HUES6 (cell line): ENCODE data around the gene ARHGEF16.

Source experiments
- H3K27ac ChIP-seq: 2 replicates; pipeline ENCODE4 v1.7.0; 2013; ENCODE audit warnings: low read depth, mild to moderate bottlenecking, low read length, inconsistent platforms
- H3K27me3 ChIP-seq: 2 replicates; pipeline ENCODE4 v1.6.1; 2013; ENCODE audit warnings: low read length; ENCODE audit not compliant: control insufficient read depth, insufficient read depth
- H3K36me3 ChIP-seq: 2 replicates; pipeline ENCODE4 v1.6.1; 2013; ENCODE audit warnings: low read length; ENCODE audit not compliant: control insufficient read depth, insufficient read depth
- H3K4me1 ChIP-seq: 2 replicates; pipeline ENCODE4 v1.6.1; 2013; ENCODE audit warnings: low read length; ENCODE audit not compliant: control insufficient read depth, insufficient read depth
- H3K4me3 ChIP-seq: 2 replicates; pipeline ENCODE4 v1.5.1; 2013; ENCODE audit warnings: low read depth, low read length
- H3K9ac ChIP-seq: one replicate; pipeline ENCODE4 v1.6.1; 2013; ENCODE audit warnings: mild to moderate bottlenecking, low read length
- H3K9me3 ChIP-seq: 2 replicates; pipeline ENCODE4 v1.6.1; 2013; ENCODE audit warnings: low read depth, low read length; ENCODE audit not compliant: control insufficient read depth, insufficient read depth

The ARHGEF16 gene

GRCh38 chr1:3423896-3424611 is 30.4 kb upstream of the ARHGEF16 start:
- Histone ChIP-seq H3K27me3 (no peaks in the 10 kb centered on the region; the same call in 1 of the 2 replicates), H3K9ac (no peak overlapping the region), H3K4me1 (no peaks in the 10 kb centered on the region), H3K4me3 (no peak overlapping the region), H3K9me3 (no peaks in the 10 kb centered on the region), H3K36me3 (no peaks in the 10 kb centered on the region), H3K27ac (no peak overlapping the region)

DNA sequence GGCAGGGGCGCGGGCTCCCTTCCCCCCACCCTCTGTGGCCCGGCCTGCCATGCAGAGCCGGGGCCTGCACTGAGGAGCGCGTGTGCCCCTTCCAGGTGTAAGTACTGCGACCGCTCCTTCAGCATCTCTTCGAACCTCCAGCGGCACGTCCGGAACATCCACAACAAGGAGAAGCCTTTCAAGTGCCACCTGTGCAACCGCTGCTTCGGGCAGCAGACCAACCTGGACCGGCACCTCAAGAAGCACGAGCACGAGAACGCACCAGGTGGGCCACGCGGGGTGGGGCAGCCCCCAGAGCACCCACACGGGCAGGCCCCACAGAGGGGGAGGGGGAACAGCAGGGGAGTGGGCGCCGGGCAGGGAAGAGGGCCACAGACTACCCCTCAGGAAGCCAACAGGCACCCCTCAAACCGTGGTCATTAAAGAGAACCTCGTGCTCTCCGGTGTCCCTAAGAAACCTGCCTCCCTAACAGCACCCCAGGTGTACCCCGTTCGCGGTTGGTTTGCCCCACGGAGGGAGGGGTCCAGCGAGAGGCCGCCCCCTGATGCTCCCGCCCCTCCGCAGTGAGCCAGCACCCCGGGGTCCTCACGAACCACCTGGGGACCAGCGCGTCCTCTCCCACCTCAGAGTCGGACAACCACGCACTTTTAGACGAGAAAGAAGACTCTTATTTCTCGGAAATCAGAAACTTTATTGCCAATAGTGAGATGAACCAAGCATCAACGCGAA is 28.8 kb upstream of the ARHGEF16 start:
- Histone ChIP-seq H3K27ac (no peak overlapping the region), H3K4me3 (no peak overlapping the region), H3K27me3 (no peaks in the 10 kb centered on the region; the same call in 1 of the 2 replicates), H3K9ac (no peak overlapping the region), H3K9me3 (no peaks in the 10 kb centered on the region), H3K4me1 (no peaks in the 10 kb centered on the region), H3K36me3 (no peaks in the 10 kb centered on the region)

GRCh38 chr1:3426956-3427535 is 27.4 kb upstream of the ARHGEF16 start:
- H3K27me3 ChIP-seq, result no peaks in the 10 kb centered on the region; the same call in 1 of the 2 replicates
- H3K4me3 ChIP-seq, result no peak overlapping the region
- H3K9ac ChIP-seq, result no peak overlapping the region
- no peaks in the 10 kb centered on the region for H3K9me3 ChIP-seq
- no peaks in the 10 kb centered on the region; the same call in 1 of the 2 replicates for H3K4me1 ChIP-seq
- no peaks in the 10 kb centered on the region for H3K36me3 ChIP-seq
- no peak overlapping the region for H3K27ac ChIP-seq

GRCh38 chr1:3427711-3428704 is 26.5 kb upstream of the ARHGEF16 start:
- Histone ChIP-seq H3K27ac (no peak overlapping the region), H3K36me3 (no peaks in the 10 kb centered on the region), H3K27me3 (no peaks in the 10 kb centered on the region), H3K9ac (no peak overlapping the region), H3K4me3 (no peak overlapping the region), H3K4me1 (peaks cover 3% of the 10 kb centered on the region; the same call in 1 of the 2 replicates), H3K9me3 (no peaks in the 10 kb centered on the region)

GRCh38 chr1:3428899-3429298 is 25.6 kb upstream of the ARHGEF16 start:
- peaks cover 3% of the 10 kb centered on the region; the same call in 1 of the 2 replicates for H3K4me1 ChIP-seq
- no peaks in the 10 kb centered on the region for H3K36me3 ChIP-seq
- H3K9ac ChIP-seq, result no peak overlapping the region
- H3K9me3 ChIP-seq, result no peaks in the 10 kb centered on the region
- no peak overlapping the region for H3K27ac ChIP-seq
- H3K4me3 ChIP-seq, result no peak overlapping the region
- no peaks in the 10 kb centered on the region for H3K27me3 ChIP-seq

DNA sequence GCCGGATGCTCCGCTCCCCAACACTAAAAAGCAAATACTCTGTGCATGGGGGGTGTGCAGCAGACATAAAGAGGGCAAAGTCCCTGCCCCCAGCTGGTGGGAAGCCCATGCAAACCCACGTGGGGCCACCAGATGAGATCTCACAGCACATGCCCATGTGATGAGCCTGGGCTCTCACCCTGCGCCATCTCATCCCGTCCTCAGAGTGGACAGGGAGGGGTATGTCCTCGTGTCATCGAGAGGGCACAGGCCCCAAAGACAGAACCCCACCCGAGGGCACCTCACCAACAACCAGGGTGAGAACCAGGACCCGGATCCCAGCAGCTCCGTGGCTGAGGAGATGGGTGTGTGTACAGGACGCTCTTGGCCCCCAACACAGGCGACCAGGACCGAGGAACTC is 25.1 kb upstream of the ARHGEF16 start:
- H3K4me3 ChIP-seq, result no peak overlapping the region
- no peak overlapping the region for H3K27ac ChIP-seq
- peaks cover 3% of the 10 kb centered on the region; the same call in 1 of the 2 replicates for H3K4me1 ChIP-seq
- no peak overlapping the region for H3K9ac ChIP-seq
- no peaks in the 10 kb centered on the region for H3K9me3 ChIP-seq
- no peaks in the 10 kb centered on the region for H3K27me3 ChIP-seq
- H3K36me3 ChIP-seq, result no peaks in the 10 kb centered on the region

GRCh38 chr1:3429766-3430165 is 24.7 kb upstream of the ARHGEF16 start:
- H3K4me3 ChIP-seq, result no peak overlapping the region

GRCh38 chr1:3430406-3430805 is 24.1 kb upstream of the ARHGEF16 start:
- Histone ChIP-seq H3K27me3 (no peaks in the 10 kb centered on the region), H3K4me1 (peaks cover 3% of the 10 kb centered on the region; the same call in 1 of the 2 replicates), H3K36me3 (no peaks in the 10 kb centered on the region), H3K9me3 (no peaks in the 10 kb centered on the region), H3K4me3 (no peak overlapping the region), H3K27ac (no peak overlapping the region), H3K9ac (no peak overlapping the region)

More at GRCh38 chr1:3429766-3430165, 24.7 kb upstream of the ARHGEF16 start:
- H3K9ac ChIP-seq, result no peak overlapping the region
- no peak overlapping the region for H3K27ac ChIP-seq
- H3K9me3 ChIP-seq, result no peaks in the 10 kb centered on the region
- H3K36me3 ChIP-seq, result no peaks in the 10 kb centered on the region
- no peaks in the 10 kb centered on the region for H3K27me3 ChIP-seq
- H3K4me1 ChIP-seq, result peaks cover 3% of the 10 kb centered on the region; the same call in 1 of the 2 replicates

GRCh38 chr1:3430820-3431219 is 23.6 kb upstream of the ARHGEF16 start:
- no peaks in the 10 kb centered on the region for H3K27me3 ChIP-seq
- H3K36me3 ChIP-seq, result no peaks in the 10 kb centered on the region
- H3K4me1 ChIP-seq, result peaks cover 3% of the 10 kb centered on the region; the same call in 1 of the 2 replicates
- no peak overlapping the region for H3K27ac ChIP-seq
- no peak overlapping the region for H3K9ac ChIP-seq
- H3K4me3 ChIP-seq, result no peak overlapping the region
- no peaks in the 10 kb centered on the region for H3K9me3 ChIP-seq

GRCh38 chr1:3431266-3431665 is 23.2 kb upstream of the ARHGEF16 start:
- Histone ChIP-seq H3K4me1 (peaks cover 3% of the 10 kb centered on the region; the same call in 1 of the 2 replicates), H3K27me3 (no peaks in the 10 kb centered on the region), H3K9me3 (no peaks in the 10 kb centered on the region), H3K36me3 (no peaks in the 10 kb centered on the region), H3K9ac (no peak overlapping the region), H3K4me3 (no peak overlapping the region), H3K27ac (no peak overlapping the region)
